HFF-Myc (cell line): ENCODE results near the gene HESX1.

Experiments used
- DNase-seq: peaks from one replicate; pipeline ENCODE4 v3.0.0-alpha.2; 2011; ENCODE audit warnings: low read depth; ENCODE audit errors: extremely low read depth
- H3K4me3 ChIP-seq: replicated peaks from 2 replicates; pipeline ENCODE4 v1.5.1; 2011; ENCODE audit warnings: low read depth, mild to moderate bottlenecking, control low read depth, low read length
- CTCF ChIP-seq: IDR thresholded peaks from 2 replicates; pipeline ENCODE4 v1.5.1; 2012; ENCODE audit warnings: mild to moderate bottlenecking, low read depth, low read length, control low read depth; ENCODE audit errors: missing control alignments

Gene HESX1

DNA sequence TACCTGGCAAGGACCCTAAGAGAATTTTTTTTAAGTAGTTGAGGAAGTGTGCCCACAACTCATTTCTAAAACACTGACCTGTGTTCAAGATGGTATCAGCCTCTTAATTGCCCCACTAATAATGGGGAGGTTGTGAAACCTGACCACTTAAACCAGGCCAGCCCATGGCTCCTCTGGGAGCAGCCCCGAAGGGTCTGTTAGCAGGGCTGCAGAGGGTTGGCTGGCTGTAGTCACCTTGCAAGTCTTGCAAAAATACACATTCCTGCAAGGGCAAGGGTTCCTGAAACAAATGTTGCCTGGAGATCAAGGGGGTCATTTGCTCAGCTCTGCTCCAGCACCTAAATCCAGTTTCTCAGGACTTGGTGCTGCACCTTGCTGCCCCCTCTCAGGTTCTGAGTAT, 37.9 kb downstream of the HESX1 start:
- DNase-seq = no peak
- H3K4me3 ChIP-seq = no peak overlapping the region
- TF ChIP-seq CTCF = no peak

GRCh38 chr3:57160765-57161538, 38.8 kb downstream of the HESX1 start:
- TF ChIP-seq CTCF = no peak

GRCh38 chr3:57160076-57160764, 39.6 kb downstream of the HESX1 start:
- no peak overlapping the region for H3K4me3 ChIP-seq
- no peak for DNase-seq
- no peak for TF ChIP-seq CTCF

More at GRCh38 chr3:57160765-57161538, 38.8 kb downstream of the HESX1 start:
- no peak overlapping the region for H3K4me3 ChIP-seq
- DNase-seq = peak; percentile 95

DNA sequence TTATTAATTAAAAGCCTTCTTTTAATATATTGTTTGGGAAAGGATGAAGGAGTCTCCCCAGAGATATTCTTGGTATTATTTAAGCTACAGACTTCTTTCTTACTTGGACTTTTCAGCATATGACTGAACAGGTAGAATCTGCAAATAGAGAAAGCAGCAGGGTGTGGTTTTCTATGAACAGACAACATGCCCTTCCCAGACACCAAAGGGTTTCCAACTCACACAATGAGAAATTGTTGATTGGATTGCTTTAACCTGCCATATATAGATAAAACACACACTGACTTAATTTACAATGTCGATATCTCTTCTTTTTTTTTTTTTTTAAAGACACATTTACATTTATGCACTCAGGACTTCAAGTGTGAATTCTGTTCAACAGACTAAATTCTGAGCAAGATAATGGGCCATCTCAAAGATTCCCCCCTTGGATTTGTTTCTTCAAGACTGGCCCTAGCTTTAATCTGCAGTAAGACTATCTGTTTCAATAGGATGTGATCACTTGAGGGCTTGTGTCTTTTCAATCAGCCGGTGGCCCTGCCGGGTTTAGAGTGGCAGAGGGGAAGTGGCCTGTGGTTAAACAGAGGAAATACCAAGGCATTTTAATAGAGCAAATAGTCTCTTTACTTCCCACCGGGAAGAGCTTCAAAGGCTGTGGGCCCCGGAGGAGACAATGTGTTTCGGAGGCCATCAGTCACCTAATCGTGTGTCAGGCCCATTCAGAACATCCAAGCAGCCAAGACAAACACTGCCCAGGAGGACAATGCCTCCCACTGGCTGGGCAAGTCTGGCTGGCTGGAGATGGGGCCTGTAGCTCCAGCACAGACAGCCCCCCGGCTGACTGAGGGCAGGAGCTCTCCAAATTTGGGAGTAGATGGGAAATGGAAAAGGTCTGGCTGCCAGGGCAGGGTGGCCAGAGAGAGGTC, 40.7 kb downstream of the HESX1 start:
- no peak overlapping the region for H3K4me3 ChIP-seq
- DNase-seq = no peak
- no peak for TF ChIP-seq CTCF

DNA sequence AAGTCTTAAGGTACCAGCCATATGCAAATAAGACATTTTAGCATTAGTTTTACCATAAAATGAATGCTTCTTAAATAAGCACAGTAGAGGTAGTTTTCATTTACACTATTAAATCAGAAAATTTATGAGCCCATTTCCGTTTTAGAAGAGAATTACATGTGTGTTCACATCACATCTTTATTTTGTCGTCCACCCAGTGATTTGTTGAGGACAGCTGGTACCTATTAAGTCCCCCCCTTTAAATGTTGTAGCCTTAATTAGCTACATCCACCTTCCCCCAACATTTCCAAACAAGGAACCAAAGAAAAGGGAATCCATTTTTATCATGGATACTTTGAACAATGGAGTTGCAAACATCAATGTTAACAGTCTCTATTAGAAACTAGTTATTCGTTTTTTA, 41.5 kb downstream of the HESX1 start:
- H3K4me3 ChIP-seq = no peak overlapping the region
- no peak for TF ChIP-seq CTCF
- no peak for DNase-seq

- TF ChIP-seq CTCF = no peak
- no peak overlapping the region for H3K4me3 ChIP-seq
- DNase-seq = no peak
Observed at GRCh38 chr3:57157545-57157944, 42.2 kb downstream of the HESX1 start.
